Activated T-helper 2 cell treated with anti-CD3 and anti-CD28 coated beads, Interferon-gamma antibody, Interleukin-2, Interleukin-4, amounts not matched to agents 10 μg/mL and 5 μg/mL and 100 μg/mL, durations not matched to agents 14 hours and 24 hours and 36 hours (primary cell): Measurements from ENCODE around the gene DTNB. TPM values are rescaled to one million over a fixed set of nuclear protein-coding genes. Genes with fewer than 3 reads are reported as not detected.
A peak's percentile ranks its signal among the peaks of the same experiment; 100 is the strongest.
"Not testable (repeated sequence)": the region's sequence is repeated elsewhere in the genome, so short reads cannot be mapped to it uniquely, and the experiment has no call there.

ENCODE experiments used
- DNase-seq: peaks from one replicate; pipeline ENCODE4 v3.0.0; 2021; ENCODE audit warnings: low spot score
- H3K27ac Mint-ChIP-seq: one replicate; pipeline ENCODE4 v1.8.0; 2021; ENCODE audit warnings: mixed read lengths
- H3K27me3 Mint-ChIP-seq: one replicate; pipeline ENCODE4 v1.8.0; 2021; ENCODE audit warnings: low read depth, mixed read lengths
- H3K36me3 Mint-ChIP-seq: one replicate; pipeline ENCODE4 v1.8.0; 2021; ENCODE audit warnings: low read depth, mixed read lengths
- H3K4me1 Mint-ChIP-seq: one replicate; pipeline ENCODE4 v1.8.0; 2021; ENCODE audit warnings: low read depth, mixed read lengths
- H3K4me3 Mint-ChIP-seq: one replicate; pipeline ENCODE4 v1.8.0; 2021; ENCODE audit warnings: low read depth, mild to moderate bottlenecking, moderate library complexity, mixed read lengths
- H3K9me3 Mint-ChIP-seq: one replicate; pipeline ENCODE4 v1.8.0; 2021; ENCODE audit warnings: mixed read lengths
- intact Hi-C: fragments of 100-400 bp; cut with micrococcal nuclease; formaldehyde crosslinking; loops from one replicate; pipeline ENCODE4 v1.15.1; 2023
- total RNA-seq: library from RNA; stranded (reverse); gene quantifications from 2 replicates; pipeline ENCODE4 v1.2.3, GENCODE V29; 2022

DTNB gene
- total RNA-seq, 1 donor from 2014 or later, result 33.9 TPM

- Mint-ChIP-seq H3K36me3 (peaks cover 4% of the 10 kb centered on the region), H3K4me1 (peaks cover 2% of the 10 kb centered on the region), H3K9me3 (no peaks in the 10 kb centered on the region), H3K27ac (no peak overlapping the region), H3K27me3 (no peaks in the 10 kb centered on the region), H3K4me3 (no peak overlapping the region)
- intact Hi-C loops, result no loop called here
- DNase-seq, result no peak
Measured at GRCh38 chr2:25539136-25539535, 134.2 kb downstream of the DTNB start.

- Mint-ChIP-seq H3K27me3 (no peaks in the 10 kb centered on the region), H3K36me3 (peaks cover 6% of the 10 kb centered on the region), H3K4me3 (no peak overlapping the region), H3K9me3 (no peaks in the 10 kb centered on the region), H3K27ac (no peak overlapping the region), H3K4me1 (peaks cover 4% of the 10 kb centered on the region)
- intact Hi-C loops, result no loop called here
- DNase-seq, result no peak
Measured at GRCh38 chr2:25537526-25537925, 135.9 kb downstream of the DTNB start.

- H3K4me1 Mint-ChIP-seq, H3K4me3 Mint-ChIP-seq, DNase-seq, H3K36me3 Mint-ChIP-seq, H3K27ac Mint-ChIP-seq, H3K27me3 Mint-ChIP-seq, H3K9me3 Mint-ChIP-seq, intact Hi-C loops: not testable (repeated sequence)
Measured at GRCh38 chr2:25535411-25536289, 137.7 kb downstream of the DTNB start.

- H3K9me3 Mint-ChIP-seq, DNase-seq, H3K4me1 Mint-ChIP-seq, H3K27ac Mint-ChIP-seq, H3K36me3 Mint-ChIP-seq, intact Hi-C loops, H3K4me3 Mint-ChIP-seq, H3K27me3 Mint-ChIP-seq: not testable (repeated sequence)
Measured at GRCh38 chr2:25534937-25535336, 138.4 kb downstream of the DTNB start.

GRCh38 chr2:25534455-25534854 lies 138.9 kb downstream of the DTNB start:
- Mint-ChIP-seq H3K36me3 (peaks cover 10% of the 10 kb centered on the region), H3K4me3 (no peak overlapping the region), H3K9me3 (no peaks in the 10 kb centered on the region), H3K4me1 (peaks cover 7% of the 10 kb centered on the region), H3K27me3 (no peaks in the 10 kb centered on the region), H3K27ac (no peak overlapping the region)
- intact Hi-C loops, result no loop called here
- DNase-seq, result no peak

- H3K27ac Mint-ChIP-seq, H3K27me3 Mint-ChIP-seq, H3K4me3 Mint-ChIP-seq, DNase-seq, H3K9me3 Mint-ChIP-seq, H3K4me1 Mint-ChIP-seq, intact Hi-C loops: not testable (repeated sequence)
- H3K36me3 Mint-ChIP-seq, result peaks cover 15% of the 10 kb centered on the region
Measured at GRCh38 chr2:25533771-25534170, 139.6 kb downstream of the DTNB start.

- Mint-ChIP-seq H3K36me3 (peaks cover 15% of the 10 kb centered on the region), H3K4me3 (no peak overlapping the region), H3K27ac (no peak overlapping the region), H3K27me3 (no peaks in the 10 kb centered on the region), H3K9me3 (no peaks in the 10 kb centered on the region), H3K4me1 (peaks cover 7% of the 10 kb centered on the region)
- intact Hi-C loops, result no loop called here
- DNase-seq, result no peak
Measured at GRCh38 chr2:25532521-25532920, 140.9 kb downstream of the DTNB start.

GRCh38 chr2:25529034-25529433 lies 144.3 kb downstream of the DTNB start:
- DNase-seq, result no peak
- H3K4me1 Mint-ChIP-seq, result peaks cover 7% of the 10 kb centered on the region
- H3K9me3 Mint-ChIP-seq, result no peaks in the 10 kb centered on the region
- H3K36me3 Mint-ChIP-seq, result peaks cover 11% of the 10 kb centered on the region
- no peak overlapping the region for H3K27ac Mint-ChIP-seq
- H3K4me3 Mint-ChIP-seq, result no peak overlapping the region
- H3K27me3 Mint-ChIP-seq, result no peaks in the 10 kb centered on the region
- intact Hi-C loops, result no loop called here

GRCh38 chr2:25528173-25528572 lies 145.2 kb downstream of the DTNB start:
- H3K36me3 Mint-ChIP-seq, result peaks cover 10% of the 10 kb centered on the region
- H3K4me3 Mint-ChIP-seq, result no peak overlapping the region
- intact Hi-C loops, result no loop called here
- no peak for DNase-seq
- no peak overlapping the region for H3K27ac Mint-ChIP-seq
- H3K4me1 Mint-ChIP-seq, result peaks cover 4% of the 10 kb centered on the region
- H3K27me3 Mint-ChIP-seq, result no peaks in the 10 kb centered on the region
- no peaks in the 10 kb centered on the region for H3K9me3 Mint-ChIP-seq

GRCh38 chr2:25524507-25524906 lies 148.9 kb downstream of the DTNB start:
- DNase-seq, result no peak
- peaks cover 7% of the 10 kb centered on the region for H3K4me1 Mint-ChIP-seq
- no peaks in the 10 kb centered on the region for H3K9me3 Mint-ChIP-seq
- intact Hi-C loops, result loop anchor here (5.0 kb wide), 1 partner anchor 247 kb away; no protein-coding TSS in a partner anchor
- H3K27me3 Mint-ChIP-seq, result no peaks in the 10 kb centered on the region
- no peak overlapping the region for H3K27ac Mint-ChIP-seq
- H3K4me3 Mint-ChIP-seq, result no peak overlapping the region
- peaks cover 6% of the 10 kb centered on the region for H3K36me3 Mint-ChIP-seq

GRCh38 chr2:25523060-25523459 lies 150.3 kb downstream of the DTNB start:
- no peak overlapping the region for H3K27ac Mint-ChIP-seq
- no peaks in the 10 kb centered on the region for H3K27me3 Mint-ChIP-seq
- peaks cover 10% of the 10 kb centered on the region for H3K4me1 Mint-ChIP-seq
- H3K36me3 Mint-ChIP-seq, result no peaks in the 10 kb centered on the region
- no peak overlapping the region for H3K4me3 Mint-ChIP-seq
- H3K9me3 Mint-ChIP-seq, result no peaks in the 10 kb centered on the region
- no peak for DNase-seq
- intact Hi-C loops, result loop anchor here (2.0 to 5.0 kb wide), 4 partner anchors 36 to 246 kb away; no protein-coding TSS in a partner anchor

GRCh38 chr2:25521665-25522387 lies 151.6 kb downstream of the DTNB start:
- Mint-ChIP-seq H3K27me3 (no peaks in the 10 kb centered on the region), H3K9me3 (no peaks in the 10 kb centered on the region), H3K4me1 (peaks cover 20% of the 10 kb centered on the region), H3K4me3 (peak overlapping the region; percentile 17), H3K36me3 (no peaks in the 10 kb centered on the region), H3K27ac (peak overlapping the region; percentile 50)
- peak; percentile 26 for DNase-seq
- intact Hi-C loops, result loop anchor here (1.0 to 5.0 kb wide), 6 partner anchors 37 to 245 kb away; no protein-coding TSS in a partner anchor

- intact Hi-C loops, result loop anchor here (5.0 kb wide), 1 partner anchor 244 kb away; no protein-coding TSS in a partner anchor
- H3K9me3 Mint-ChIP-seq, result no peaks in the 10 kb centered on the region
- H3K4me3 Mint-ChIP-seq, result no peak overlapping the region
- H3K27ac Mint-ChIP-seq, result no peak overlapping the region
- H3K36me3 Mint-ChIP-seq, result no peaks in the 10 kb centered on the region
- no peaks in the 10 kb centered on the region for H3K27me3 Mint-ChIP-seq
- no peak for DNase-seq
- peaks cover 21% of the 10 kb centered on the region for H3K4me1 Mint-ChIP-seq
Measured at GRCh38 chr2:25521126-25521525, 152.3 kb downstream of the DTNB start.
